PC-3 (cell line): ENCODE measurements around the gene THTPA. TPM values are rescaled to one million over a fixed set of nuclear protein-coding genes. Genes with fewer than 3 reads are reported as not detected.
"Not testable (repeated sequence)": the region's sequence is repeated elsewhere in the genome, so short reads cannot be mapped to it uniquely, and the experiment has no call there.

Experiments
- ATAC-seq: fragments of 200-7000 bp; cut with Tn5 transposase; 2 replicates; pipeline ENCODE4 v1.9.1; 2020; ENCODE audit warnings: mild to moderate bottlenecking, moderate library complexity
- BruUV-seq: library from RNA; stranded (reverse); fragments of 400-500 nt; replicated peaks from 2 replicates; lab custom pipeline; 2021; lab: Mats Ljungman, UMichigan
- CTCF ChIA-PET: fragments of 300-600 bp; sonication (Branson Sonifier 250); formaldehyde crosslinking; loops from one replicate; lab custom pipeline; 2022; ENCODE audit warnings: antibody characterized with exemption; lab: Charles Lee
- POLR2A ChIA-PET: fragments of 300-600 bp; sonication (Branson Sonifier 250); formaldehyde crosslinking; loops from one replicate; lab custom pipeline; 2022; ENCODE audit warnings: antibody characterized with exemption; ENCODE audit not compliant: unreplicated experiment; lab: Charles Lee
- DNase-seq: peaks from one replicate; pipeline ENCODE4 v3.0.0-alpha.2; 2015
- H2AFZ ChIP-seq: fragments of 300-600 bp; sonication (generic); 2 replicates; pipeline ENCODE4 v1.6.0; 2016; ENCODE audit warnings: antibody characterized with exemption, low read length
- H3F3A ChIP-seq: fragments of 300-600 bp; sonication (generic); one replicate; pipeline ENCODE4 v1.6.0; 2017; ENCODE audit warnings: antibody characterized with exemption, low read length, control low read depth, mild to moderate bottlenecking; ENCODE audit not compliant: unreplicated experiment
- H3K27ac ChIP-seq: fragments of 300-600 bp; sonication (generic); 2 replicates; pipeline ENCODE4 v1.5.1; 2016; ENCODE audit warnings: mild to moderate bottlenecking, low read length
- H3K27me3 ChIP-seq: fragments of 300-600 bp; sonication (generic); 2 replicates; pipeline ENCODE4 v1.6.1; 2016; ENCODE audit warnings: low read length, mixed read lengths
- H3K36me3 ChIP-seq: fragments of 300-600 bp; sonication (generic); 2 replicates; pipeline ENCODE4 v1.6.1; 2016; ENCODE audit warnings: low read depth, mixed run types, low read length, mixed read lengths
- H3K4me1 ChIP-seq: fragments of 300-600 bp; sonication (generic); 2 replicates; pipeline ENCODE4 v1.5.1; 2016; ENCODE audit warnings: low read length; ENCODE audit not compliant: insufficient read depth
- H3K4me2 ChIP-seq: fragments of 300-600 bp; sonication (generic); 2 replicates; pipeline ENCODE4 v1.6.0; 2016; ENCODE audit warnings: low read length
- H3K4me3 ChIP-seq: fragments of 300-600 bp; sonication (generic); 2 replicates; pipeline ENCODE4 v1.5.1; 2016; ENCODE audit warnings: mild to moderate bottlenecking, low read length, mixed read lengths
- H3K79me2 ChIP-seq: fragments of 300-600 bp; sonication (generic); 2 replicates; pipeline ENCODE4 v1.6.1; 2017; ENCODE audit warnings: low read length, mixed read lengths
- H3K9ac ChIP-seq: fragments of 300-600 bp; sonication (generic); 2 replicates; pipeline ENCODE4 v1.6.0; 2016; ENCODE audit warnings: mild to moderate bottlenecking, low read length
- H3K9me2 ChIP-seq: fragments of 300-600 bp; sonication (generic); replicated peaks from 2 replicates; pipeline ENCODE4 v1.6.1; 2016; ENCODE audit warnings: mixed run types, low read length, mixed read lengths
- H3K9me3 ChIP-seq: fragments of 300-600 bp; sonication (generic); 2 replicates; pipeline ENCODE4 v1.6.1; 2016; ENCODE audit warnings: low read length, mixed read lengths
- H4K20me1 ChIP-seq: fragments of 300-600 bp; sonication (generic); 2 replicates; pipeline ENCODE4 v1.6.1; 2016; ENCODE audit warnings: low read length, mixed read lengths
- EZH2 ChIP-seq: fragments of 300-600 bp; sonication (generic); IDR thresholded peaks from one replicate; pipeline ENCODE4 v1.6.1; 2017; ENCODE audit warnings: antibody characterized with exemption, mild to moderate bottlenecking, low read length; ENCODE audit not compliant: unreplicated experiment
- EZH2phosphoT487 ChIP-seq: fragments of 300-600 bp; sonication (generic); IDR thresholded peaks from 2 replicates; pipeline ENCODE4 v1.6.1; 2018; ENCODE audit warnings: mild to moderate bottlenecking, antibody characterized with exemption, low read length, borderline replicate concordance
- intact Hi-C: fragments of 100-400 bp; cut with micrococcal nuclease; formaldehyde crosslinking; loops from 2 replicates; pipeline ENCODE4 v1.9.0; 2023
- total RNA-seq: library from RNA; depleted of rRNA; stranded (reverse); fragments of >200 nt; gene quantifications from 2 replicates; pipeline ENCODE4 v1.2.3, GENCODE V29; 2014
- TF ChIP-seq, protein P1 (sequence below): fragments of 300-600 bp; sonication (generic); conservative IDR thresholded peaks from 2 replicates; pipeline ENCODE4 v1.5.1; 2017; ENCODE audit warnings: antibody characterized with exemption, low read depth, mild to moderate bottlenecking, low read length

THTPA gene
- total RNA-seq, 1 experiment from 2014 or later, result 13.0 TPM

DNA sequence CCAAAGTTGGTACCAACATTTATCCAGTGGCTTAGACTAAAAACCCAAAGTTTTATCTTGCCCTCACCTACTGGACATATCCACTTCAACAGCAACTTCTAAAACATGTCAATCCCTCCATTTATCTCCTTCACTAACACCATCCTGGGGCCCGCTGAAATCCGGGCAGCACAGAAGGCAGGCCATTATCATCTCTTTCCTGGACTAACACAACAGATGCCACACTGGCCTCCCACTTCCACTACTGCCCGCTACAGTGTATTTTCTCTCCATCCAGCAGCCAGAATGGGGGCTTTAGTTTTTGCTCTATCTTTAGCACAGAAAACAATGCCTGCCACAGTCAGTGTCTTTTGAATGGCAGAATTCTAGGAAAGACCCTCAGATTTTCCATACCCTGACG lies 20.1 kb upstream of the THTPA start:
- no peak overlapping the region for H3K4me2 ChIP-seq
- no peaks in the 10 kb centered on the region for H3F3A ChIP-seq
- TF ChIP-seq EZH2 (no peak), EZH2phosphoT487 (no peak)
- TF ChIP-seq, protein P1, sequence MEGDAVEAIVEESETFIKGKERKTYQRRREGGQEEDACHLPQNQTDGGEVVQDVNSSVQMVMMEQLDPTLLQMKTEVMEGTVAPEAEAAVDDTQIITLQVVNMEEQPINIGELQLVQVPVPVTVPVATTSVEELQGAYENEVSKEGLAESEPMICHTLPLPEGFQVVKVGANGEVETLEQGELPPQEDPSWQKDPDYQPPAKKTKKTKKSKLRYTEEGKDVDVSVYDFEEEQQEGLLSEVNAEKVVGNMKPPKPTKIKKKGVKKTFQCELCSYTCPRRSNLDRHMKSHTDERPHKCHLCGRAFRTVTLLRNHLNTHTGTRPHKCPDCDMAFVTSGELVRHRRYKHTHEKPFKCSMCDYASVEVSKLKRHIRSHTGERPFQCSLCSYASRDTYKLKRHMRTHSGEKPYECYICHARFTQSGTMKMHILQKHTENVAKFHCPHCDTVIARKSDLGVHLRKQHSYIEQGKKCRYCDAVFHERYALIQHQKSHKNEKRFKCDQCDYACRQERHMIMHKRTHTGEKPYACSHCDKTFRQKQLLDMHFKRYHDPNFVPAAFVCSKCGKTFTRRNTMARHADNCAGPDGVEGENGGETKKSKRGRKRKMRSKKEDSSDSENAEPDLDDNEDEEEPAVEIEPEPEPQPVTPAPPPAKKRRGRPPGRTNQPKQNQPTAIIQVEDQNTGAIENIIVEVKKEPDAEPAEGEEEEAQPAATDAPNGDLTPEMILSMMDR, result no peak
- BruUV-seq, result no TSS peak
- H3K27ac ChIP-seq, result no peak overlapping the region
- H3K4me3 ChIP-seq, result no peak overlapping the region
- H3K79me2 ChIP-seq, result no peaks in the 10 kb centered on the region
- no peaks in the 10 kb centered on the region for H4K20me1 ChIP-seq
- intact Hi-C loops, result no loop called here
- H3K9ac ChIP-seq, result no peak overlapping the region
- POLR2A ChIA-PET, result no interaction called here
- no peaks in the 10 kb centered on the region for H3K9me3 ChIP-seq
- DNase-seq, result no peak
- CTCF ChIA-PET, result no interaction called here
- no peaks in the 10 kb centered on the region for H3K36me3 ChIP-seq
- H2AFZ ChIP-seq, result no peak overlapping the region
- H3K27me3 ChIP-seq, result no peaks in the 10 kb centered on the region
- no peaks in the 10 kb centered on the region for H3K4me1 ChIP-seq
- no peak for ATAC-seq
- no peaks in the 10 kb centered on the region for H3K9me2 ChIP-seq

GRCh38 chr14:23536494-23536893 lies 19.6 kb upstream of the THTPA start:
- TF ChIP-seq, protein P1, result no peak
- TF ChIP-seq EZH2phosphoT487 (no peak), EZH2 (no peak)
- BruUV-seq, result no TSS peak
- Histone ChIP-seq H2AFZ (no peak overlapping the region), H3K27me3 (no peaks in the 10 kb centered on the region), H3K4me2 (no peak overlapping the region), H3K4me3 (no peak overlapping the region), H3K79me2 (no peaks in the 10 kb centered on the region), H3K9me2 (no peaks in the 10 kb centered on the region), H3K9me3 (no peaks in the 10 kb centered on the region), H3K36me3 (no peaks in the 10 kb centered on the region), H3F3A (no peaks in the 10 kb centered on the region), H4K20me1 (no peaks in the 10 kb centered on the region), H3K9ac (no peak overlapping the region), H3K27ac (no peak overlapping the region), H3K4me1 (no peaks in the 10 kb centered on the region)
- no peak for DNase-seq
- POLR2A ChIA-PET, result no interaction called here
- intact Hi-C loops, result no loop called here
- CTCF ChIA-PET, result no interaction called here
- ATAC-seq, result no peak

DNA sequence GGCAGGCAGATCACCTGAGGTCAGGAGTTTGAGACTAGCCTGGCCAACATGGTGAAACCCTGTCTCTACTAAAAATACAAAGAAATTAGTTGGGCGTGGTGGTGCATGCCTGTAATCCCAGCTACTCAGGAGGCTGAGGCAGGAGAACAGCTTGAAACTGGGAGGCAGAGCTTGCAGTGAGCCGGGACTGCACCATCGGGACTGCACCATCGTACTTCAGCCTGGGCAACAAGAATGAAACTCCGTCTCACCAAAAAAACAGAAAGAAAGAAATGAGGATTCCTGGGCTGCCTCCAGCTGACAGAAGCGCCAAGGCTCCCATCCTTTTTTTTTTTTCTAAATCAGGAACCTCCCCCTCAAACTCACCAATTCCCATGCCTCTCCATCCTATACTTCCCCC lies 19.2 kb upstream of the THTPA start:
- H3K9ac ChIP-seq, H3K4me1 ChIP-seq, H3K9me2 ChIP-seq, H3F3A ChIP-seq, H2AFZ ChIP-seq, H4K20me1 ChIP-seq, intact Hi-C loops, H3K4me2 ChIP-seq, H3K4me3 ChIP-seq, H3K27me3 ChIP-seq, CTCF ChIA-PET, DNase-seq, BruUV-seq, POLR2A ChIA-PET, ATAC-seq, H3K27ac ChIP-seq, H3K9me3 ChIP-seq, H3K79me2 ChIP-seq, H3K36me3 ChIP-seq: not testable (repeated sequence)
